ENCODE results near the gene HDHD3.
"Not testable (repeated sequence)": the region's sequence is repeated elsewhere in the genome, so short reads cannot be mapped to it uniquely, and the experiment has no call there.

HDHD3 gene

GRCh38 chr9:113388833-113389232 is 12.0 kb upstream of the HDHD3 start:
- no peak for DNase-seq

GRCh38 chr9:113387560-113388230 is 10.9 kb upstream of the HDHD3 start:
- no peak for DNase-seq

- no peak for DNase-seq
These were observed 10.0 kb upstream of the HDHD3 start for GRCh38 chr9:113386571-113387393.

GRCh38 chr9:113381909-113382411 is 5.2 kb upstream of the HDHD3 start:
- DNase-seq = no peak

- not testable (repeated sequence) for DNase-seq
These were observed 4.7 kb upstream of the HDHD3 start for GRCh38 chr9:113381441-113381840.

- no peak for DNase-seq
These were observed 4.1 kb upstream of the HDHD3 start for GRCh38 chr9:113380869-113381378.

GRCh38 chr9:113379829-113380210 is 3.0 kb upstream of the HDHD3 start:
- DNase-seq = not testable (repeated sequence)

GRCh38 chr9:113379094-113379828 is 2.5 kb upstream of the HDHD3 start:
- not testable (repeated sequence) for DNase-seq

GRCh38 chr9:113375057-113376023 is 1.4 kb downstream of the HDHD3 start:
- no peak for DNase-seq

- no peak for DNase-seq
These were observed 3.0 kb downstream of the HDHD3 start for GRCh38 chr9:113373676-113374392.

GRCh38 chr9:113373256-113373655 is 3.5 kb downstream of the HDHD3 start:
- no peak for DNase-seq

GRCh38 chr9:113372059-113372458 is 4.7 kb downstream of the HDHD3 start:
- DNase-seq = no peak

GRCh38 chr9:113370806-113371325 is 5.9 kb downstream of the HDHD3 start:
- no peak for DNase-seq

GRCh38 chr9:113369855-113370140 is 7.0 kb downstream of the HDHD3 start:
- no peak for DNase-seq

- no peak for DNase-seq
These were observed 7.6 kb downstream of the HDHD3 start for GRCh38 chr9:113368982-113369854.

- DNase-seq = no peak
These were observed 8.3 kb downstream of the HDHD3 start for GRCh38 chr9:113368348-113368981.

GRCh38 chr9:113365652-113366051 is 11.1 kb downstream of the HDHD3 start:
- DNase-seq = not testable (repeated sequence)

GRCh38 chr9:113364951-113365350 is 11.8 kb downstream of the HDHD3 start:
- DNase-seq = no peak

GRCh38 chr9:113363336-113363735 is 13.4 kb downstream of the HDHD3 start:
- DNase-seq = no peak

Data from T1000 (cell line).